Lower lobe of right lung (tissue), 2 donors: ENCODE measurements around the gene TANGO6. TPM values are rescaled to one million over a fixed set of nuclear protein-coding genes. Genes with fewer than 3 reads are reported as not detected.

Source experiments
- ATAC-seq, 2 donors: fragments of 200-7000 bp; cut with Tn5 transposase; one replicate each; pipeline ENCODE4 v1.9.1; 2020 to 2022; ENCODE audit warnings: mild to moderate bottlenecking in 2 of 2, moderate library complexity in 2 of 2
- DNase-seq: peaks from one replicate; pipeline ENCODE4 v3.0.0-alpha.2; 2020
- H3K27ac ChIP-seq: fragments of 200-600 bp; one replicate; pipeline ENCODE4 v1.8.0; 2022
- H3K27me3 ChIP-seq: fragments of 200-600 bp; one replicate; pipeline ENCODE4 v1.8.0; 2022; ENCODE audit warnings: low read depth
- H3K36me3 ChIP-seq: fragments of 200-600 bp; one replicate; pipeline ENCODE4 v1.8.0; 2022; ENCODE audit warnings: mild to moderate bottlenecking
- H3K4me1 ChIP-seq: fragments of 200-600 bp; one replicate; pipeline ENCODE4 v1.8.0; 2022
- H3K4me3 ChIP-seq: fragments of 200-600 bp; one replicate; pipeline ENCODE4 v1.8.0; 2022; ENCODE audit warnings: mild to moderate bottlenecking
- H3K9me3 ChIP-seq: fragments of 200-600 bp; one replicate; pipeline ENCODE4 v1.8.0; 2022
- CTCF ChIP-seq: fragments of 200-600 bp; IDR thresholded peaks from one replicate; pipeline ENCODE4 v1.8.0; 2022; ENCODE audit warnings: antibody characterized with exemption, mild to moderate bottlenecking
- intact Hi-C: fragments of 100-400 bp; cut with DNase I; formaldehyde crosslinking; loops from one replicate; pipeline ENCODE4 v1.11.0; 2022
- total RNA-seq: library from RNA; stranded (reverse); fragmentation: NEBNext Ultra II Directional; extraction: Animal tissue kit (Norgen Biotek cat#: 25700); gene quantifications from one replicate; pipeline ENCODE4 v1.2.1, GENCODE V29; 2021
- donor health status: DM: no; HTN: yes; CAD: no; lungs with severe emphysema.

TANGO6 gene
- total RNA-seq, 1 donor from 2014 or later = 20.4 TPM

GRCh38 chr16:68936736-68937631 lies 93.7 kb downstream of the TANGO6 start:
- no peak overlapping the region for H3K27ac ChIP-seq
- no peak overlapping the region for H3K4me3 ChIP-seq
- peaks cover 12% of the 10 kb centered on the region for H3K36me3 ChIP-seq
- ATAC-seq (no peak), DNase-seq (no peak)
- peaks cover 9% of the 10 kb centered on the region for H3K4me1 ChIP-seq
- intact Hi-C loops = no loop called here
- H3K9me3 ChIP-seq = no peaks in the 10 kb centered on the region
- no peak for TF ChIP-seq CTCF
- H3K27me3 ChIP-seq = no peaks in the 10 kb centered on the region

GRCh38 chr16:68939692-68940320 lies 96.5 kb downstream of the TANGO6 start:
- no peak for DNase-seq
- Histone ChIP-seq H3K36me3 (no peaks in the 10 kb centered on the region), H3K4me1 (peaks cover 9% of the 10 kb centered on the region), H3K4me3 (no peak overlapping the region), H3K9me3 (peaks cover 7% of the 10 kb centered on the region), H3K27me3 (no peaks in the 10 kb centered on the region), H3K27ac (no peak overlapping the region)
- intact Hi-C loops = no loop called here
- TF ChIP-seq CTCF = no peak
- ATAC-seq = no peak

- Histone ChIP-seq H3K9me3 (peaks cover 13% of the 10 kb centered on the region), H3K36me3 (no peaks in the 10 kb centered on the region), H3K4me3 (no peak overlapping the region), H3K4me1 (peaks cover 9% of the 10 kb centered on the region), H3K27me3 (no peaks in the 10 kb centered on the region), H3K27ac (no peak overlapping the region)
- DNase-seq = no peak
- intact Hi-C loops = no loop called here
- TF ChIP-seq CTCF = no peak
- ATAC-seq = no peak
These were observed 97.5 kb downstream of the TANGO6 start for GRCh38 chr16:68940816-68941215.

GRCh38 chr16:68943961-68944360 lies 100.6 kb downstream of the TANGO6 start:
- TF ChIP-seq CTCF = no peak
- intact Hi-C loops = no loop called here
- no peak overlapping the region for H3K4me3 ChIP-seq
- no peaks in the 10 kb centered on the region for H3K4me1 ChIP-seq
- no peaks in the 10 kb centered on the region for H3K27me3 ChIP-seq
- H3K27ac ChIP-seq = no peak overlapping the region
- no peaks in the 10 kb centered on the region for H3K36me3 ChIP-seq
- ATAC-seq (no peak), DNase-seq (no peak)
- H3K9me3 ChIP-seq = peaks cover 13% of the 10 kb centered on the region

- Histone ChIP-seq H3K27me3 (no peaks in the 10 kb centered on the region), H3K36me3 (no peaks in the 10 kb centered on the region), H3K27ac (no peak overlapping the region), H3K4me1 (no peaks in the 10 kb centered on the region), H3K9me3 (peaks cover 13% of the 10 kb centered on the region), H3K4me3 (no peak overlapping the region)
- intact Hi-C loops = no loop called here
- ATAC-seq (no peak), DNase-seq (no peak)
- no peak for TF ChIP-seq CTCF
These were observed 105.0 kb downstream of the TANGO6 start for GRCh38 chr16:68948230-68948910.
